Fibroblast of skin of back (primary cell): Measurements from ENCODE around the gene ZNF189.
"Not testable (repeated sequence)": the region's sequence is repeated elsewhere in the genome, so short reads cannot be mapped to it uniquely, and the experiment has no call there.

Source experiments
- DNase-seq: peaks from one replicate; pipeline ENCODE4 v3.0.0-alpha.2; 2013

ZNF189 gene

DNA sequence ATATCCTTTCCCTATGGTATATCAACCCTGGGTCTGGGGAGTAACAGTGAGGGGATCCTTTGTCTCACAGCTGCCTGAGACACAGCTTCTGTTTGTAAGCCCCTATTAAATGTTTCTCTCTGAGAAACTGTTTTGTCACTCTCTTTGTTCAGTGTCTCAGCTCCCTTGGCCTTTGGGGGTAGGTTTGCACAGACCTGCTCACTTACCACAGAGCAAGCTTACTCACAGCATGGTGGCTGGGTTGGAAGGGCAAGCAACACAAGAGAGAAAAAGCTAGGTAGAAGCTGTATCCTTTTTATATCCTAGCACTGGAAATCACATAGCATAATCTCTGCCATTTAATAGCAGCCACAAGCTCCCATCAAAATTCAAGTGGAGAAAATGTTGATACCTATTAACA lies 18.4 kb upstream of the ZNF189 start:
- no peak for DNase-seq

DNA sequence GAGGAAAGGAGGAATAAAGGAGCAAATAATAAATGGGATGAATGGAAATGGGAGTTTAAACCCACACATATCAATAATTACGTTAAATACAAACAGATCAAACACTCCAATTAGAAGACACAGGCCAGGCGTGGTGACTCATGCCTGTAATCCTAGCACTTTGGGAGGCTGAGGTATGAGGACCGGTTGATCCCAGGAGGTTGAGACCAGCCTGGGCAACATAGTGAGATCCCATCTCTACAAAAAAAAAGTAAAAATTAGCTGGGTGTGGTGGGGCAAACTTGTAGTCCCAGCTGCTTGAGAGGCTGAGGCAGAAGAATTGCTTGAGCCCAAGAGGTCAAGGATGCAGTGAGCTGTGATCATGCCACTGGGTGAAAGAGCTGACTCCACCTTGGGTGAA lies 17.5 kb upstream of the ZNF189 start:
- no peak for DNase-seq

GRCh38 chr9:101381833-101382342 lies 16.8 kb upstream of the ZNF189 start:
- DNase-seq = no peak

GRCh38 chr9:101383361-101383760 lies 15.3 kb upstream of the ZNF189 start:
- no peak for DNase-seq

- DNase-seq = not testable (repeated sequence)
These were observed 13.6 kb upstream of the ZNF189 start, which contains the start of gene BAAT for GRCh38 chr9:101384873-101385536. Gene BAAT, minus strand, starts transcription at chr9:101385006. Its CDS starts 13,602 bp downstream, at chr9:101371404.

DNA sequence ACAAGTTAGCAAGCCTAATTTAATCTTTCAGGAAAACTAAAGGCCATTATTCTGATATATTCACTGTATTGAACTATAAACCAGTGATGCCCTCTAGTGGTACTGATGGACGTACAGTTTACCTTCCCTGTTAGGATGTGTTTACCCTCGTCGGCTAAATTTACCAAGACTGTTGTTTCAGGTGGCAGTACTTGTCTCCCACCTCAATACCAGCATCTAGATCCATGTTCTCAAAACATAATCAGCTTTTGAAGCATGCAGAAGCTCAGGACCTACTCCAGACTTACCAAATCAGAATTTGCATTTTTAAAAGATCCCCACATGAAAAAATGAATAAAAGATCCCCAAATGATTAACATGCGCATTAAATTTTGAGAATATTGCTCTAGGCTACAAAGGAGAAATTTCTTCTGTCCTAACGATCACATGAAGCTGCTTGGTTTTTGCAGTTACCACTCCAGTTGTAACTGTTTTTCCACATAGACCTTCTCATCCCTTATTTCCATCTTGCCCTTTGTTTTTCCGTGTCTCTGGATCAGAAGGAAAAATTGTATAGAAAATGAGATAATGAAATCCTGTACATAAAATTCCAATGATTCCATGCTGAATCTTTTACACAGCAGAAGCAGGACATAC lies 10.7 kb upstream of the ZNF189 start:
- DNase-seq = peak; percentile 49

GRCh38 chr9:101388507-101388993 lies 10.1 kb upstream of the ZNF189 start:
- DNase-seq = no peak

DNA sequence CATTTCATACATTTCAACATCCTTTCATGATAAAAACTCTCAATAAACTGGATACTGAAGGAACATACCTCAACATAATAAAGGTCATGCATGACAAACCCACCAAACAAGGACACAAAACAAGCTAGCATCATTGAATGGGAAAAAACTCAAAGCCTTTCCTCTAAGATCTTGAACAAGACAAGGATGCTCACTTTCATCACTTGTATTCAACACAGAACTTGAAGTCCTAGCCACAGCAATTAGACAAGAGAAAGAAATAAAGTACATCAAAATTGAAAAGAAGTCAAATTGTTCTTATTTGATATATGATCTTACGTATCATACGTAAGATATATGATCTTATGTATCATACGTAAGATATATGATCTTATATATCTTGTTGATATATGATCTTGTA lies 5.5 kb upstream of the ZNF189 start:
- DNase-seq = no peak

DNA sequence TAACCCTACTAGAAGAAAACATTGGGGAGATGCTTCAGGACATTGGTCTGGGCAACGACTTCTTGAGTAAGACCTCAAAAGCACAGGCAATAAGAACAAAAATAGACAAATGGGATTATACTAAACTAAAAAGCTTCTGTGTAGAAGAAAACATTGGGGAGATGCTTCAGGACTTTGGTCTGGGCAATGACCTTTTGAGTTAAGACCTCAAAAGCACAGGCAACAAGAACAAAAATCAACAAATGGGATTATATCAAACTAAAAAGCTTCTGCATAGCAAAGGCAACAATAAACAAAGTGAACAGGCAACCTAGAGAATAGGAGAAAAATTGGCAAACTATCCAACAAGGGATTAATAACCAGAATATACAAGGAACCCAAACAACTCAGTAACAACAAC lies 4.0 kb upstream of the ZNF189 start:
- no peak for DNase-seq

DNA sequence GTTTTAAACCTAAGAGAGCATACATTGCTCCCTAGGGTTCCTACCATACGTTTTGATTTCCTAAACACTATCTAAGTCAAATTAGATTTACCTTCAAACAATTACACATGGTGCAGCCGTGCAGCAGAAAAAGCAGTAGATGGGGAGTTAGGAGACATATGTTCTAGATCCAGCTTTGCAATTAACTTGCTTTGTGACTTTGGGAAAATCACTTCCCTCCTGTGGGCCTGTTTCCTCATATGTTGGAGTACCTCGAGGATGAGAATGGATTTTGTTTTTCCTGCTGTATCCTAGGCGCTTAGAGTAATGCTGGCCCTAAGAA lies 944 bp upstream of the ZNF189 start:
- no peak for DNase-seq

GRCh38 chr9:101398930-101399642 lies 435 bp downstream of the ZNF189 start:
- DNase-seq = no peak

DNA sequence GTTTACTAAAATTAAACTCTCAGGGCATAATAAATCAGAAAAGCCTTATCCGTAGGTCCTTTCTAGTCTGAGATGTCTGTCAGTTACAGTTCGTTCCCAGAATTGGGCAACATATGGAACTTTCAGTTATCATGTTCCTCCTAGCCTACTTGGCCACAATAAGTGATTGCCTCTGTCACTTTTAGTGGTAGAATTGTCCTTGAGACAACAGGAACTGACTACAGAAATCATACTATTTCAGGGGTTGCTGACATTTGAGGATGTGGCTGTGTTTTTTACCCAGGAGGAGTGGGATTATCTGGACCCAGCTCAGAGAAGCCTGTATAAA lies 956 bp downstream of the ZNF189 start:
- DNase-seq = no peak

DNA sequence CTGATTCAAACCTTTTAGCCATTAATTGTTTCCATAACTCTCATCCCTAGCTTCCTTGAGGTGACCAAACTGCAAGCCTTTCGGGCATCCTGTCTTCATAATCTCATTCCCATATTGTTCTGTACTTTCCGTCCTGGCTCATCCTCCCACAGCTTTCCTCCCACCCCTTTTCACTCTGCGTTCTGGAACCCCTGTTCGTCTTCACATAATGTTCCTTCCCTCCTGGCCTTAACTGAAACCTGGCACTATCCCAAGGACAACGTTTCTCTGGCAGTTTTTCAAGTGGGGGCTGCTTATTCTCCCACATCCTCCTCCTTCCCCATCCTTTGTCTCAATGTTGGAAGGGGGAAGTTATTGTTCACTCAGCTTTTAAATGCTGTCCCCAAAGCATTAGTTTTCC lies 1.5 kb downstream of the ZNF189 start:
- DNase-seq = no peak

DNA sequence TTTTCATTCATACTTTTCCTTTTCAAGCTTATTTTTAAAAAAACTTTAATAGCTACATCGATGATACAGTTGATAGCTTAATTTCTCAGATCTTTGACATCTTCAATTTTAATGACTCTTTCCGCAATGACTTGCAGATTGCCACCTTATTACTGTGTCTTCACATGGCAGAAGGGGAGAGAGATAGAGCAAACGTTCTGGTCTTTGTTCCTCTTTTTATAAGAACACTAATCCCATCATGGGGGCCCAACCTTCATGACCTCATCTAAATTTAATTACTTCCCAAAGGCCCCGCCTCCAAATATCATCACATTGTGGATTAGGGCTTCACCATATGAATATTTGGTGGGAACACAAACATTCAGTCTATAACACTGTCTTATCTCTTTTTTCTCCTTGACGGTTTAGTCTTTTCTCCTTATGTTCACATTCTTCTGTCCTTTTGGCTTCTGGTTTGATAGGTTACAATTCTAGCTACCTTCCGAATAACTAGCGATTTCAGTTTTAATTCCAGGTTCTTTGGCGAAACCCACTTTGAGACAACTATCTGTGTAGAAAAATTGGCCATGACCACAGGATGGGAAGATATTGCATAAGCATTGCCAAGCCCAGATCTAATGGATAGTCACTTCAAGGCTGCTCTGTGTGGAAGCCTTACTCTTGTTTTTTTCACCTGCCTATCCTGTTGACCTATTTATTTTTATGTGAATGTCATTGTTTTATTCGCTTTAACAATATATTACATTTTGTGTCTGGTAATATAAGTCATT lies 5.0 kb downstream of the ZNF189 start:
- DNase-seq = no peak

DNA sequence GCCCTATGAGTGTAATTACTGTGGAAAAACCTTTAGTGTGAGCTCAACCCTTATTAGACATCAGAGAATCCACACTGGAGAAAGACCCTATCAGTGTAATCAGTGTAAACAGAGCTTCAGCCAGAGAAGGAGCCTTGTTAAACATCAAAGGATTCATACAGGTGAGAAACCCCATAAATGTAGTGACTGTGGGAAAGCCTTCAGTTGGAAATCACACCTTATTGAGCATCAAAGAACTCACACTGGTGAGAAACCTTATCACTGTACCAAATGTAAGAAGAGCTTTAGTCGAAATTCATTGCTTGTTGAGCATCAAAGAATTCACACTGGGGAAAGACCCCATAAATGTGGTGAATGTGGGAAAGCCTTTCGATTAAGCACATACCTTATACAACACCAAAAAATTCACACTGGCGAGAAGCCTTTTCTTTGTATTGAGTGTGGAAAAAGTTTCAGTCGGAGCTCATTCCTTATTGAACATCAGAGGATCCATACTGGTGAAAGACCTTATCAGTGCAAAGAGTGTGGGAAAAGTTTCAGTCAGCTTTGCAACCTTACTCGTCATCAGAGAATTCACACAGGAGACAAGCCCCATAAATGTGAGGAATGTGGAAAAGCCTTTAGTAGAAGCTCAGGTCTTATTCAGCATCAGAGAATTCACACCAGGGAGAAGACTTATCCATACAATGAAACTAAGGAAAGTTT lies 9.9 kb downstream of the ZNF189 start:
- DNase-seq = no peak

GRCh38 chr9:101409079-101409477 lies 10.4 kb downstream of the ZNF189 start:
- DNase-seq = peak; percentile 23

DNA sequence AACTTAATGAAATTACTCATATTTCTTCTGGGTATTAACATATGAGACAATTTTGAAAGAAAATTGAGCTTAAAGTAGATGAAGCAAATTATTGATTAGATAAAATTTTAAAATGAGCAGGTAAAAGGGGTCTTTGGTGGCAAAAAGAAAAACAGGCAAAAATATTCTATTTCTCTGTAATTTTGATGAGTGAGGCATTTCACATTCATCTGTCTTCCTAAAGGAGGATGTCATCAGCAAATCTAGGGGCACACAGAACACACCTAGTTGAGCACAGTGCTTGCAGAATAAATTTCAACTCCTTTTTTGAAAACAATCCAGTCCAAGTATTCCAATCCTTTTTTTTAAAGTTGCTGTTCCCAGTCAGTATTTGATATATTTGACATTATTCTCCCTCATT lies 16.2 kb downstream of the ZNF189 start:
- no peak for DNase-seq

GRCh38 chr9:101415578-101415977 lies 16.9 kb downstream of the ZNF189 start:
- no peak for DNase-seq

DNA sequence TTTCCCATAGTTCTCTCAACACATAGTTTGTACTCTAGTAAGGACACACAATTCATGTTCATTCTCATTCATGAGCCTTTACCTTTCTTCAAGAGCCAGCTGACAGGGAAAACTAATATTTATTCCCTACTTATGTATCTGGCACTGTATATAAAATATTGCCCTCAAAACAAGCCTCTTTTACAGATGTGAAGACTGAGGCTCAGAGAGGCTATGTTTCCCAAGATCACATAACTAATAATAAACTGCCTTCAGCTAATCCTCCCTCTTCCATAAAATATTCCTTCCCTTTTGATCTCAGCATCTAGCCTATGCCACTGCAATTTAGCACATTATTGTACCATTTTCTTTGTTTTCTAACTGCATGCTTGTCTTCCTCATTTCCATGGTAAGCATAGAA lies 18.7 kb downstream of the ZNF189 start:
- DNase-seq = no peak

- DNase-seq = no peak
These were observed 19.3 kb downstream of the ZNF189 start for GRCh38 chr9:101417977-101418376.

DNA sequence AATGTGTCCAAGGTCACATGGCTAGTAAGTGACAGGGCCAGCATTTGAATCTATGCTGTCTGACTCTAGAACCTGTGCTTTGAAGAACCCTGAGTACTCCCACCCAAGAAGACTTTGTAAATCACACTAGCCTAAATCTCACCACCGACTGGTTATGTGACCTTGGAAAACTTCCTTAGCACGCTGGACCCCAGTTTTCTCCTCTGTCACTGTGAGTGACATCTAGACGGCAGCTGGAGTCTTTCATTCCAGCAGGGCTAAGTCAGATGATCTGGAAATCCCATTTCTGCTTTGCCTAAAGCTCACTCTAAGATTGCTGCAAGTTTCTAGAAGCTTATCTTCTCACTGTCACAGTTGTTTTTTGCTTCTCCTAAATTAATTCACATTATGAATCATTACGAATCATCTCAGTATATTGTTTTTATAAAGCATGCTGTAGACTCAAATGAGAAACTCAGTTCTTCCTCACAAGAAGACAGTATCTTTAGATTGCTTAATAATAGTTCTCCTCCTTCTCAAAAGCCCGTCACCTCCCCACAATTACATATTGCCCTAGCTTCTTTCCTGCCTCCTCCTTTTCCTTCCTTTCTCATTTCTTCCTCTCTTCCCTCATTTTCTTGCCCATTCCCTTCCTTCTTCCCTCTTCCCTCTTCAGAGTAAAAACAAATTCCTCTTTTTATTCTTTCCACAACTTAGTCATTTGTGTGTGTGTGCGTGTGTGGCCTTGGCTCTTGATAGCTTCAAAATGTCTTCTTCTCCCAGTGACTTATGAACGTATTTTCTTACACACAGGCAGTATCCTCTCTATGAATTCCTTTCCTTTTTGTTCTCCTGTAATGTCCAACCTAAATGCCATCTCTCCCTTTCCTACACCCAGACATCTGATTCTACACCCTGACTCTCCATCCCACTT lies 20.1 kb downstream of the ZNF189 start:
- DNase-seq = peak; percentile 70
